Caco-2 (cell line): ENCODE results near the gene TP53I3. TPM values are rescaled to one million over a fixed set of nuclear protein-coding genes. Genes with fewer than 3 reads are reported as not detected.
A peak's percentile ranks its signal among the peaks of the same experiment; 100 is the strongest.
"Not testable (repeated sequence)": the region's sequence is repeated elsewhere in the genome, so short reads cannot be mapped to it uniquely, and the experiment has no call there.

Experiments used
- BruUV-seq: library from RNA; stranded (reverse); fragments of 400-500 nt; replicated peaks from 2 replicates; lab custom pipeline; 2021; lab: Mats Ljungman, UMichigan
- CTCF ChIA-PET: fragments of 300-600 bp; sonication (Branson Sonifier 250); formaldehyde crosslinking; loops from one replicate; lab custom pipeline; 2022; ENCODE audit warnings: antibody characterized with exemption; lab: Charles Lee
- POLR2A ChIA-PET: fragments of 300-600 bp; sonication (Branson Sonifier 250); formaldehyde crosslinking; loops from one replicate; lab custom pipeline; 2022; ENCODE audit warnings: antibody characterized with exemption; lab: Charles Lee
- DNase-seq, 2 experiments: peaks; one replicate each; pipeline versions ENCODE4 v3.0.0 to v3.0.0-alpha.2; 2020 to 2022
- H3K27me3 ChIP-seq: replicated peaks from 2 replicates; pipeline ENCODE4 v1.6.0; 2011; ENCODE audit warnings: low read length; ENCODE audit not compliant: control insufficient read depth, insufficient read depth
- H3K36me3 ChIP-seq: 2 replicates; pipeline ENCODE4 v1.5.1; 2011; ENCODE audit warnings: low read length; ENCODE audit not compliant: control insufficient read depth, insufficient read depth
- H3K4me1 ChIP-seq: fragments of 250-450 bp; sonication (Bioruptor Pico); 2 replicates; pipeline ENCODE4 v1.5.1; 2020; ENCODE audit warnings: mild to moderate bottlenecking
- H3K4me3 ChIP-seq: 2 replicates; pipeline ENCODE4 v1.5.1; 2011; ENCODE audit warnings: low read depth, mild to moderate bottlenecking, control low read depth, low read length
- H3K9me3 ChIP-seq: fragments of 250-450 bp; sonication (Bioruptor Pico); 2 replicates; pipeline ENCODE4 v1.5.1; 2020; ENCODE audit warnings: mild to moderate bottlenecking, moderate library complexity
- H3K27ac Mint-ChIP-seq: one replicate; pipeline ENCODE4 v1.8.0; 2022; ENCODE audit warnings: mixed read lengths; ENCODE audit not compliant: unreplicated experiment
- H3K27me3 Mint-ChIP-seq: one replicate; pipeline ENCODE4 v1.8.0; 2022; ENCODE audit warnings: mixed read lengths; ENCODE audit not compliant: insufficient read depth, unreplicated experiment
- H3K36me3 Mint-ChIP-seq: one replicate; pipeline ENCODE4 v1.8.0; 2022; ENCODE audit warnings: mild to moderate bottlenecking, mixed read lengths; ENCODE audit not compliant: insufficient read depth, unreplicated experiment
- H3K4me1 Mint-ChIP-seq: one replicate; pipeline ENCODE4 v1.8.0; 2022; ENCODE audit warnings: low read depth, mixed read lengths; ENCODE audit not compliant: unreplicated experiment
- H3K4me3 Mint-ChIP-seq: one replicate; pipeline ENCODE4 v1.8.0; 2022; ENCODE audit warnings: mild to moderate bottlenecking, moderate library complexity, mixed read lengths; ENCODE audit not compliant: unreplicated experiment
- H3K9me3 Mint-ChIP-seq: one replicate; pipeline ENCODE4 v1.8.0; 2022; ENCODE audit warnings: mixed read lengths; ENCODE audit not compliant: unreplicated experiment
- CTCF ChIP-seq, 2 experiments: fragments of 200-600 bp in 1 of 2; IDR thresholded peaks; 1 replicate in 1 of 2; 2 replicates in 1 of 2; pipeline versions ENCODE4 v1.5.1 to v1.8.0; 2011 to 2022; ENCODE audit warnings: antibody characterized with exemption in 1 of 2, control low read depth in 1 of 2, inconsistent platforms in 1 of 2, low read depth in 1 of 2, low read length in 1 of 2, mild to moderate bottlenecking in 1 of 2, moderate library complexity in 1 of 2; ENCODE audit not compliant: insufficient read depth in 1 of 2, severe bottlenecking in 1 of 2, unreplicated experiment in 1 of 2
- intact Hi-C: fragments of 100-400 bp; cut with micrococcal nuclease; formaldehyde crosslinking; loops from one replicate; pipeline ENCODE4 v1.10.0; 2022; ENCODE audit not compliant: unreplicated experiment
- total RNA-seq: library from RNA; stranded (reverse); gene quantifications from 2 replicates; pipeline ENCODE4 v1.2.3, GENCODE V29; 2022

TP53I3 gene
- total RNA-seq, 1 experiment from 2014 or later, result 28.1 TPM

GRCh38 chr2:24104110-24104650, 19.5 kb upstream of the TP53I3 start:
- no peak overlapping the region for H3K4me3 ChIP-seq
- no TSS peak for BruUV-seq
- Mint-ChIP-seq H3K36me3 (no peaks in the 10 kb centered on the region), H3K27me3 (no peaks in the 10 kb centered on the region), H3K4me1 (peaks cover 6% of the 10 kb centered on the region), H3K9me3 (peaks cover 23% of the 10 kb centered on the region), H3K4me3 (no peak overlapping the region), H3K27ac (no peak overlapping the region)
- intact Hi-C loops, result no loop called here
- ChIA-PET CTCF (no interaction called here), POLR2A (no interaction called here)
- no peaks in the 10 kb centered on the region for H3K27me3 ChIP-seq
- no peak for DNase-seq
- no peaks in the 10 kb centered on the region for H3K36me3 ChIP-seq
- no peak for TF ChIP-seq CTCF (IDR thresholded peaks at IDR 0.05; ENCODE audit: insufficient read depth in 1 of 2, low read depth in 1 of 2, low read length in 1 of 2, severe bottlenecking in 1 of 2, unreplicated experiment in 1 of 2)
- H3K9me3 ChIP-seq, result 0 out of 2 replicates have a peak, but pooled peaks cover 5% of the 10 kb centered on the region
- H3K4me1 ChIP-seq, result 0 out of 2 replicates have a peak, but pooled peaks cover 3% of the 10 kb centered on the region

- H3K27me3 Mint-ChIP-seq, result peaks cover 3% of the 10 kb centered on the region
- Histone ChIP-seq H3K4me1 (no peaks in the 10 kb centered on the region), H3K27me3 (no peaks in the 10 kb centered on the region), H3K9me3 (no peaks in the 10 kb centered on the region), H3K36me3 (no peaks in the 10 kb centered on the region), H3K4me3 (no peak overlapping the region)
- TF ChIP-seq CTCF (IDR thresholded peaks at IDR 0.05; ENCODE audit: insufficient read depth in 1 of 2, low read depth in 1 of 2, low read length in 1 of 2, severe bottlenecking in 1 of 2, unreplicated experiment in 1 of 2), result no peak
- peaks cover 12% of the 10 kb centered on the region for H3K9me3 Mint-ChIP-seq
- H3K4me3 Mint-ChIP-seq, result no peak overlapping the region
- intact Hi-C loops, result no loop called here
- no peaks in the 10 kb centered on the region for H3K36me3 Mint-ChIP-seq
- ChIA-PET POLR2A (no interaction called here), CTCF (no interaction called here)
- H3K27ac Mint-ChIP-seq, result no peak overlapping the region
- no peak for DNase-seq
- no TSS peak for BruUV-seq
- H3K4me1 Mint-ChIP-seq, result peaks cover 6% of the 10 kb centered on the region
Observed at GRCh38 chr2:24102677-24103076, 18.0 kb upstream of the TP53I3 start.

GRCh38 chr2:24101992-24102391, 17.4 kb upstream of the TP53I3 start:
- Mint-ChIP-seq H3K27ac (no peak overlapping the region), H3K27me3 (peaks cover 3% of the 10 kb centered on the region), H3K36me3 (no peaks in the 10 kb centered on the region), H3K4me1 (peaks cover 4% of the 10 kb centered on the region), H3K4me3 (no peak overlapping the region), H3K9me3 (peaks cover 6% of the 10 kb centered on the region)
- ChIA-PET CTCF (no interaction called here), POLR2A (no interaction called here)
- H3K4me3 ChIP-seq, result no peak overlapping the region
- H3K27me3 ChIP-seq, result no peaks in the 10 kb centered on the region
- intact Hi-C loops, result no loop called here
- H3K4me1 ChIP-seq, result no peaks in the 10 kb centered on the region
- H3K9me3 ChIP-seq, result no peaks in the 10 kb centered on the region
- no peaks in the 10 kb centered on the region for H3K36me3 ChIP-seq
- TF ChIP-seq CTCF (IDR thresholded peaks at IDR 0.05; ENCODE audit: insufficient read depth in 1 of 2, low read depth in 1 of 2, low read length in 1 of 2, severe bottlenecking in 1 of 2, unreplicated experiment in 1 of 2), result no peak
- BruUV-seq, result no TSS peak
- DNase-seq, result no peak

GRCh38 chr2:24100732-24101131, 16.1 kb upstream of the TP53I3 start:
- H3K9me3 Mint-ChIP-seq, intact Hi-C loops, DNase-seq, BruUV-seq, H3K4me1 ChIP-seq, H3K4me3 Mint-ChIP-seq, H3K4me3 ChIP-seq, H3K27me3 Mint-ChIP-seq, POLR2A ChIA-PET, H3K36me3 Mint-ChIP-seq, H3K36me3 ChIP-seq, H3K9me3 ChIP-seq, H3K4me1 Mint-ChIP-seq, H3K27me3 ChIP-seq, CTCF ChIA-PET, H3K27ac Mint-ChIP-seq: not testable (repeated sequence)

- H3K4me3 ChIP-seq, H3K4me3 Mint-ChIP-seq, POLR2A ChIA-PET, H3K27me3 ChIP-seq, H3K36me3 Mint-ChIP-seq, BruUV-seq, intact Hi-C loops, H3K36me3 ChIP-seq, H3K27ac Mint-ChIP-seq, H3K4me1 ChIP-seq, H3K9me3 ChIP-seq, H3K27me3 Mint-ChIP-seq, H3K4me1 Mint-ChIP-seq, H3K9me3 Mint-ChIP-seq: not testable (repeated sequence)
- CTCF ChIA-PET, result interaction anchor here (1.2 kb wide), 1 partner anchor 11 kb away, joined by 3 read pairs; the partner anchor contains the start of gene TP53I3
- DNase-seq, result peak in 1 of 2 experiments; percentile 15
Observed at GRCh38 chr2:24095171-24095677, 10.6 kb upstream of the TP53I3 start.
